IgD-negative memory B cell (primary cell): ENCODE data around the gene SNTG2. TPM values are rescaled to one million over a fixed set of nuclear protein-coding genes. Genes with fewer than 3 reads are reported as not detected.

ENCODE experiments used
- H3K27ac Mint-ChIP-seq, 3 donors: one replicate each; pipeline ENCODE4 v1.8.0; 2020 to 2022; ENCODE audit warnings: mild to moderate bottlenecking in 3 of 3, mixed read lengths in 3 of 3, moderate library complexity in 1 of 3
- H3K27me3 Mint-ChIP-seq: one replicate; pipeline ENCODE4 v1.8.0; 2021; ENCODE audit warnings: mixed read lengths
- H3K36me3 Mint-ChIP-seq: one replicate; pipeline ENCODE4 v1.8.0; 2020; ENCODE audit warnings: mild to moderate bottlenecking, mixed read lengths
- H3K4me1 Mint-ChIP-seq, 3 donors: one replicate each; pipeline ENCODE4 v1.8.0; 2020 to 2022; ENCODE audit warnings: mixed read lengths in 3 of 3, mild to moderate bottlenecking in 1 of 3
- H3K4me3 Mint-ChIP-seq, 4 donors: one replicate each; pipeline ENCODE4 v1.8.0; 2020 to 2022; ENCODE audit warnings: mild to moderate bottlenecking in 4 of 4, mixed read lengths in 4 of 4, moderate library complexity in 3 of 4
- H3K9me3 Mint-ChIP-seq, 3 donors: one replicate each; pipeline ENCODE4 v1.8.0; 2020 to 2021; ENCODE audit warnings: mixed read lengths in 3 of 3, mild to moderate bottlenecking in 1 of 3
- polyA plus RNA-seq: library from polyadenylated mRNA; unstranded; fragments of 300-500 nt; fragmentation: Illumina TruSeq; gene quantifications from one replicate; pipeline ENCODE4 v1.2.3, GENCODE V29; 2021

The SNTG2 gene
- polyA plus RNA-seq, 1 donor from 2014 or later = not detected

DNA sequence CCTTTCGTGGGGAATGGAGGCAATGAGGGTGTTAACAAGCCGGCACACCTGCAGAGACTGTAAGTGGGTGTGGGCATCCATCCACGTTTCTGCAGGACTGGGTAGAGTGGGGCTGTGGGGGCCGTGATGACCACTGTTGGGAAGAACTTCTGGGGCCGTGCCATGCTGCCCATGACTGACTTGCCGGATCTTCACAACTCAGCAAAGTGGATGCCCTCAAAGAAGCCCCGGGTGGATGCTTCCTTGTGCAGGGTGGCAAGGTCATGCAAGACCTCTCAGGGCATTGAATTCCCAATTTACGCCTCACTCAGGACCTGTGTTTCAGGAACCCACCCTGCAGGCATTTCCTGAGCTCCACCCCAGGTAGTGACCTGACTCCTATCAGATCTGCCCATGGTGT, 319.2 kb downstream of the SNTG2 start:
- H3K27me3 Mint-ChIP-seq = peaks cover 3% of the 10 kb centered on the region
- peaks cover 0 to 2% (median 0%) of the 10 kb centered on the region in 3 donors for H3K4me1 Mint-ChIP-seq
- H3K4me3 Mint-ChIP-seq = no peak overlapping the region
- no peaks in the 10 kb centered on the region for H3K36me3 Mint-ChIP-seq
- no peak overlapping the region for H3K27ac Mint-ChIP-seq
- H3K9me3 Mint-ChIP-seq = peaks cover 0 to 10% (median 5%) of the 10 kb centered on the region in 3 donors

DNA sequence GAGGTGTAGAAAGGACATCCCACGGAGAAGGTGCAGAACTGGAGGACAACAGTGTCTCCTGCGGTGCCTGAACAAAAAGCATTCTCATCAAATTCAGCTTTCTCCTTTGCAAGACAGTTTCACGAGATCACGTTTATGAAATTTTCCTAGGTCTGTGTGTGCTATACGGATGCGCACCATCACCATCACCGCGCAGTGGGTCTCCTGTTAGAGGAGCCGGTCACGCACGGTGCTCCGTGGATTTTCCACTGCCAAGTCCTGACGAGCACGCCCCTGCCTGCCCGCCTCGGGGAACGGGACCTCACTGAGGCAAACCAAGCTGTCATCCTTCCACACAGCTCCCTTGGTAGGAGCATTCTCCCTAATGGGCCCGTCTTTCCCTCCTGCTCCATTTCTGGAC, 322.2 kb downstream of the SNTG2 start:
- peaks cover 0 to 2% (median 0%) of the 10 kb centered on the region in 3 donors for H3K4me1 Mint-ChIP-seq
- H3K9me3 Mint-ChIP-seq = peaks cover 1 to 16% (median 9%) of the 10 kb centered on the region in 3 donors
- H3K4me3 Mint-ChIP-seq = no peak overlapping the region
- no peak overlapping the region for H3K27ac Mint-ChIP-seq
- H3K27me3 Mint-ChIP-seq = peaks cover 4% of the 10 kb centered on the region
- no peaks in the 10 kb centered on the region for H3K36me3 Mint-ChIP-seq

DNA sequence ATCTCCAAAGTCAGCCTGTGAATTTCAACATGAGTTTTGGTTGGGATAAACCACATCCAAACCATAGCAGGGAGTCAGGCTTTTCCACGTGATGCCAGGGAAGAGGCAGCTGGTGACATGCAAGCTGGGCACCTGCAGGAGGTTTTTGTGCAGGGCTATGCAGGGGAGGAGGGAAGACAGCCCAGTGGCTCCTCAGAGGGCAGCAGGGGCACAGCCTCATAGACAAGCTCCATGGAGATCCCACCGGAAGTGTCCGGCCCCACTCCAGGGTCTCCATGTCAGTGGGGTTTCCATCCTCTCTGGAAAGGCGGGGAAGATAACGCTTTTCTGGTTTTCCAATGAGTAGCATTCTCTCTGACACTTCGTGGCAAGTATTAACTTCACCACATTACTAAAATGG, 327.0 kb downstream of the SNTG2 start:
- peaks cover 1 to 16% (median 6%) of the 10 kb centered on the region in 3 donors for H3K9me3 Mint-ChIP-seq
- H3K36me3 Mint-ChIP-seq = no peaks in the 10 kb centered on the region
- H3K27ac Mint-ChIP-seq = no peak overlapping the region
- H3K4me3 Mint-ChIP-seq = no peak overlapping the region
- H3K4me1 Mint-ChIP-seq = no peaks in the 10 kb centered on the region
- peaks cover 1% of the 10 kb centered on the region for H3K27me3 Mint-ChIP-seq

DNA sequence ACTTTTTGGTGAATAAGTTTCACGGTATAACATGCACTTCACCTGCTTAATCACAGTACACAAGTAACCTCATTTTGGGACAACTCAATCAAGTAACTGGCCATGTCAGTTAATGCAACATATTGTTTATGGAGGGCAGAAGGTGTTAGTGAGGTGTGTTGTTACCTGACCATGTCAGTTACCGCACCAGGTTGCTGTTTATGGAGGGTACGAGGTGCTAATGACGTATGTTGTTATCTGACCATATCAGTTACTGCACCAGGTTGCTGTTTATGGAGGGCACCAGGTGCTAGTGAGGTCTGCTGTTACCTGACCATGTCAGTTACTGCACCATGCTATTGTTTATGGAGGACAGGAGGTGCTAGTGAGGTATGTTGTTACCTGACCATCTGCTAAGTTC, 327.5 kb downstream of the SNTG2 start:
- no peaks in the 10 kb centered on the region for H3K36me3 Mint-ChIP-seq
- H3K27ac Mint-ChIP-seq = no peak overlapping the region

DNA sequence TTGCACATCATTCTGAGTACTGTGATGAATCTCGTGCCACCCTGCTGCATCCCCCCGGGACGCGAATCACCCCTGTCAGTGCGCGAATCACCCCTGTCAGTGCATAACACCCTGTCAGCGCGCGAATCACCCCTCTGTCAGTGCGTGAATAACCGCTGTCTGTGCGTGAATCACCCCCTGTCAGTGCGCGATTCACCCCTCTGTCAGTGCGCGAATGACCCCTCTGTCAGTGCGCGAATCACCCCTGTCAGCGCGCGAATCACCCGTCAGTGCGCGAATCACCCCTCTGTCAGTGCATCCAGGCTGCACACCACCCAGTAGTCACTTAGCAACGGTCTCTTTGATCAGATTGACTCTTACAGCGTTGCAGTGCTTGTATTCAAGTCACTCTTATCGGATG, 328.2 kb downstream of the SNTG2 start:
- no peaks in the 10 kb centered on the region for H3K4me1 Mint-ChIP-seq
- no peak overlapping the region for H3K27ac Mint-ChIP-seq
- H3K9me3 Mint-ChIP-seq = peaks cover 1 to 14% (median 3%) of the 10 kb centered on the region in 3 donors
- H3K4me3 Mint-ChIP-seq = no peak overlapping the region
- H3K27me3 Mint-ChIP-seq = peaks cover 1% of the 10 kb centered on the region
- H3K36me3 Mint-ChIP-seq = no peaks in the 10 kb centered on the region

More for the DNA sequence above, 327.5 kb downstream of the SNTG2 start:
- Mint-ChIP-seq H3K27me3 (peaks cover 1% of the 10 kb centered on the region), H3K9me3 (peaks cover 1 to 16% (median 6%) of the 10 kb centered on the region in 3 donors), H3K4me1 (no peaks in the 10 kb centered on the region), H3K4me3 (no peak overlapping the region)

DNA sequence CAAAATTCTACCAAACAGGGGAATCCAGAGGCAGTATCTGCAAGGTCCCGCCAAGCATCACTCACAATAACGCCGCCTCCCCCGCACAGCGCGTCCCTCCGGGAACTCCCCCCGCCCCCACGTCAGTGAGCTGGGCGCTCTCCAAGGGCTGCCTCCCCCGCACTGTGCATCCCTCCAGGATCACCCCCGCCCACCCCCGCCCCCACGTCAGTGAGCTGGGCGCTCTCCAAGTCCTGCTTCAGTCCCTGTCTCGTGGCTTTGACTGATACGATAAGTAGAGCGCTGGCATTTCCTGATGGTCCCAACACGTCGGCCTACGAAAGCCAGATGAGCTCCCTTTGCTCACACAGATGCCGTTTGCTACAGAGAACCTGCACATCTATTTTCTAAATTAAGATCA, 331.9 kb downstream of the SNTG2 start:
- no peaks in the 10 kb centered on the region for H3K9me3 Mint-ChIP-seq
- no peaks in the 10 kb centered on the region for H3K27me3 Mint-ChIP-seq
- no peak overlapping the region for H3K27ac Mint-ChIP-seq
- no peaks in the 10 kb centered on the region for H3K4me1 Mint-ChIP-seq
- no peaks in the 10 kb centered on the region for H3K36me3 Mint-ChIP-seq
- H3K4me3 Mint-ChIP-seq = no peak overlapping the region

DNA sequence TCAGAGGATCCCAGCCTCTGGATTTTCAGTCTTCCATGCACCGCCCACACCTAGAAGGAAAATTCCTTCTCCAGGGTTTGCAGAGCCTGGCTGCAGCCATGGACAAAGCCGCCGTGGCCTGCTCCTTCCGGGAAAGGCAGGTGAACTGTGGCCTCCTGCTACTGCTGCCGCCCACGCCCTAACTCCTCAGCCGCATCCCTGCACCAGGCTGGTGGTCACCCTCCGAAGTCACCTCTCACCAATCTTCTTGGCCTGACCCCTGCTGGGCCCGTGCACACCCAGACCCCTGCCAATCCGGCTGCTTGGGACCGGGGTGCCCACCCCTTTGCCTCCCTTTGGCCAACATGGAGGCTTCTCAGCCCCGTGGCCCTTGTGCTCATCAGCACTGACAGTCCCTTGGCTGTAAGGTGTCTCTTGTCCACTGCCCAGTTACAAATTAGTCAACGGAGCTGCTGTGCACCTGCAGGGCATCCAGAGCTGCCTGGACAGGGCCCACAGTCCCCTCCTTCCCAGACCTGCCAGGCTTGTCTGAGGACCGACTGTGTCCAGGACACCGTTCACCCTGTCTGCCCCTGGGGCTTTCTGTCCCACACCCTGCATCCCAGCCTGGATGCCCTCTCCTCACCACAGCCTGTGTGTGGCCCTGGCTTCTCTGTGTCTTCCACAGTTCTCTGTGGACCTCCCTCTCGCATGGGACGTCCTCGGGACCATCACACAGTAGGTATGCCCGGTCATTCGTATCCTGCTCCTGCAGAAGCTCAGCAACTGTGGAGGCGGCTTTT, 332.6 kb downstream of the SNTG2 start:
- Mint-ChIP-seq H3K4me3 (no peak overlapping the region), H3K9me3 (no peaks in the 10 kb centered on the region), H3K27ac (peak overlapping the region in 1 of 3 donors; percentile 57), H3K36me3 (no peaks in the 10 kb centered on the region), H3K27me3 (no peaks in the 10 kb centered on the region), H3K4me1 (no peaks in the 10 kb centered on the region)

DNA sequence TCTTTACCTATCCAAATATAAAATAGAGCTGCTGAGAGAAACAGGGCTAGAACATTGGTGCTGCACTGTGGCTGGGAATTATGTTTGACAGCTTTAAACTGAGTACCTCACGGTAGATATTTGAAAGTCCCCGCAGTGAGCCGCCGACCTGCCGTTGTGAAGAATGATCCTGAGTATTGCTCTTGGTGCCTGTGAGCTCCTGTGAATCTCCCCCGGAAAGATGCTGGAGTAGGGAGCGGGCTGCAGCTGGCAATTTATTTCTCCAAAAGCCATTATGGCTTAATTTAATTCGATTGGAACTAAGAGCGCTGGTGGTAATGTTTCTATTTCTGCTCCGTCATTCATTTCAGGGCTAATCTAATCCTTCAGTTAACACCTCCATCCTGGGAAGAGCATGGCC, 333.2 kb downstream of the SNTG2 start:
- Mint-ChIP-seq H3K27ac (peak overlapping the region in 1 of 3 donors; percentile 57), H3K9me3 (peaks cover 0 to 1% (median 0%) of the 10 kb centered on the region in 3 donors), H3K36me3 (no peaks in the 10 kb centered on the region), H3K4me1 (no peaks in the 10 kb centered on the region), H3K27me3 (no peaks in the 10 kb centered on the region), H3K4me3 (no peak overlapping the region)

DNA sequence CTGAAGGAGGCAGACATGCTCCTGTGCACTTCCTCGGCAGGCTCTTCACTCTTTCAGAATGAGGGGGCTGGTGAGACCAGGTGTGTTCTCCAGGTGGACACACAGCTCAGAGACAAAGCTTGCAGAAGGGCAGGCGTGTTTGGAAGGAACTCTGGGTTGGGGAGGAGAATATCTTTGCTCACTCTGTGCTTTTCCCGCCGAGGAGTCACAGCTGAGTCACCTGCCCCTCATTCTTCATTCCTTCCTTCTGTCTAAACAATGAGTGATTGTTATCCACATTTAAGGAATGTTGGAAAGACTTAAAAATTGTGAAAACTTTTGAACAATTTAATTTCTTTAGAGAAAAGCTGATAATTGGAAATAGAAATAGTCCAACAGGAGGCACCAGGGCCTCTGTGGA, 336.3 kb downstream of the SNTG2 start:
- no peaks in the 10 kb centered on the region for H3K4me1 Mint-ChIP-seq
- H3K27me3 Mint-ChIP-seq = no peaks in the 10 kb centered on the region
- H3K9me3 Mint-ChIP-seq = peaks cover 0 to 4% (median 1%) of the 10 kb centered on the region in 3 donors
- no peak overlapping the region for H3K4me3 Mint-ChIP-seq
- H3K27ac Mint-ChIP-seq = no peak overlapping the region
- no peaks in the 10 kb centered on the region for H3K36me3 Mint-ChIP-seq

DNA sequence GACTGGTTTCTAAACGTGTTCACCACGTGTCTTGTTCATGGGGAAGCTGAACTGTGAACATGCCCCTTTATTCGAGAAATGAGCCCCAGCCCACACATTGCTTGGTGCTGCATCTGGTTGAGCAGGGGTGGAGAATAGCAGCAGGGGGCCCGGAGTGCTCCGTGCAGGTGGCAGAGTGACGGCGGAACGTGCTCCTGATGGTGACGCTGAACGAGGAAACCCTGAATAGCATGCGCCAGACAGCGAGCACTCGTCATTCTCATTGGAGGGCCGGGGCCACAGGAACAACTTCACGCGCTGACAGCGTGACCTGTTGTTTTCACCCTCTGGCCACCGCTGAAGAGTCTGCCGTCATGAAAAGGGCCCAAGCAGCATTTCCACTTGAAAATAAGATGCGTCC, 336.8 kb downstream of the SNTG2 start:
- H3K36me3 Mint-ChIP-seq = no peaks in the 10 kb centered on the region
- H3K4me3 Mint-ChIP-seq = no peak overlapping the region
- H3K4me1 Mint-ChIP-seq = no peaks in the 10 kb centered on the region
- no peaks in the 10 kb centered on the region for H3K27me3 Mint-ChIP-seq
- peaks cover 0 to 5% (median 1%) of the 10 kb centered on the region in 3 donors for H3K9me3 Mint-ChIP-seq
- no peak overlapping the region for H3K27ac Mint-ChIP-seq

DNA sequence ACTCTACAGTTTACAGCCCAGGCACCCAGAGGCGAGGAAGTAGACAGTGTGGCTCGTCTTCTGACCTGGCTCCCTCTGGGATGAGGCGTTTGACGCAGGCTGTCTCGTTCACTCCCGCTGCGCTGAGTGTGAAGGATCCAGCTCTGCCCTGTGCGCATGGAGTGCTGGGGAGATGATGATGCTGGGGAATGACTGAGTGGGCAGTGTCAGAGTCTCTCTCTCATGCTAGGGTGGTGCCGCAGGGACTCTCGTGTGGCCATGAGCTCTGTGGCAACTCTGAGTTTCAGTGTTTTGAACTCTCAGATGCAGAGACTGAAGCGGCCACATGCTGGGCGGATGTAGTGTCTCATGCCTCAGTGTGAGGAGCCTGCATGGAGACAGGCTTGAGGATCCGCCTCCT, 344.3 kb downstream of the SNTG2 start:
- Mint-ChIP-seq H3K4me1 (no peaks in the 10 kb centered on the region), H3K4me3 (no peak overlapping the region), H3K27ac (no peak overlapping the region), H3K27me3 (no peaks in the 10 kb centered on the region), H3K9me3 (peaks cover 0 to 9% (median 0%) of the 10 kb centered on the region in 3 donors), H3K36me3 (no peaks in the 10 kb centered on the region)

DNA sequence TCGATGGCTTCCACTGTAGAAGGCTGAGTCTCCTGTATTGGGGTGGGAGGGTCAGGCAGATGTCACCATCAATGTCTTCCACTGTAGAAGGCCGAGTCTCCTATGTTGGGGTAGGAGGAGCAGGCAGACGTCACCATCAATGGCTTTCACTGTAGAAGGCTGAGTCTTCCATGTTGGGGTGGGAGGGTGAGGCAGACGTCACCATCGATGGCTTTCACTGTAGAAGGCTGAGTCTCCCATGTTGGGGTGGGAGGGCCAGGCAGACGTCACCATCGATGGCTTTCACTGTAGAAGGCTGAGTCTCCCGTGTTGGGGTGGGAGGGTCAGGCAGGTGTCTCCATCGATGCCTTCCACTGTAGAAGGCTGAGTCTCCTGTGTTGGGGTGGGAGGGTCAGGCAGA, 345.1 kb downstream of the SNTG2 start:
- H3K27ac Mint-ChIP-seq = no peak overlapping the region
- peak overlapping the region in 1 of 4 donors; percentile 9 for H3K4me3 Mint-ChIP-seq
- H3K27me3 Mint-ChIP-seq = peaks cover 2% of the 10 kb centered on the region
- no peaks in the 10 kb centered on the region for H3K36me3 Mint-ChIP-seq
- peaks cover 0 to 7% (median 0%) of the 10 kb centered on the region in 3 donors for H3K9me3 Mint-ChIP-seq
- H3K4me1 Mint-ChIP-seq = no peaks in the 10 kb centered on the region

DNA sequence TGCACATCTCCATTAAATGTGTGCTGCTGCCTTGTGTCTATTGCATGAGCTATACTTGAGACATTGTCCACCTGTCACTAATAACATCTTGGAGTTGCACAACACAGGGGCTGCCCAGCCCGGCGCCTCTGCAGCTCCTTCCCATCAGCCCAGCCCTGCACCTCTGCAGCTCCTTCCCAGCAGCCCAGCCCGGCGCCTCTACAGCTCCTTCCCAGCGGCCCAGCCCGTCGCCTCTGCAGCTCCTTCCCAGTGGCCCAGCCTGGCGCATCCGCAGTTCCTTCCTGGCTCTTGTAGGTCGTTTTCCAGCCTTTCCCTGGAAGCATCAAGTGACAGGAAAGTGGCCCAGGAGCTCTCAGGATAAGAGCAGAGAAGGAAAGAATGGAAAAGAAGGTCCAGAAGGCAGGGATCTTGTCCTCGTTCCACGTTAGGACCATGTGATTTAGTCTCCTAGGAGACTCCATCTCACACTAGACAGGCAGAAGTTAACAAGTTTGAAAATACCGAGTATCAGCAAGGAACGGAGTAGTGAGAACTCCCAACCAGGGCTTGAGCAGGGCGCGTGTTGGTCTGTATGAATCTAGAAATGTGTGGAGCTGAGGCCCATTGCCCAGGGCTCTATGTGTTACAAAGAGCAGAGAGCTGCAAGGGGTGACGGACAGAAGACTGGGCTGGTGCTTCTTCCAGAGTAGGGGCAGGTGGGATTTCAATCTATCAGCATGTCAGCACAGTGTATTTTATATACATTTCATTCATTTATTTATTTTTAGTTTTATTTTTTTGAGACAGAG, 346.9 kb downstream of the SNTG2 start:
- peaks cover 0 to 4% (median 1%) of the 10 kb centered on the region in 3 donors for H3K9me3 Mint-ChIP-seq
- H3K27ac Mint-ChIP-seq = no peak overlapping the region
- H3K4me3 Mint-ChIP-seq = no peak overlapping the region
- H3K36me3 Mint-ChIP-seq = no peaks in the 10 kb centered on the region
- H3K27me3 Mint-ChIP-seq = peaks cover 2% of the 10 kb centered on the region
- peaks cover 0 to 2% (median 0%) of the 10 kb centered on the region in 3 donors for H3K4me1 Mint-ChIP-seq

DNA sequence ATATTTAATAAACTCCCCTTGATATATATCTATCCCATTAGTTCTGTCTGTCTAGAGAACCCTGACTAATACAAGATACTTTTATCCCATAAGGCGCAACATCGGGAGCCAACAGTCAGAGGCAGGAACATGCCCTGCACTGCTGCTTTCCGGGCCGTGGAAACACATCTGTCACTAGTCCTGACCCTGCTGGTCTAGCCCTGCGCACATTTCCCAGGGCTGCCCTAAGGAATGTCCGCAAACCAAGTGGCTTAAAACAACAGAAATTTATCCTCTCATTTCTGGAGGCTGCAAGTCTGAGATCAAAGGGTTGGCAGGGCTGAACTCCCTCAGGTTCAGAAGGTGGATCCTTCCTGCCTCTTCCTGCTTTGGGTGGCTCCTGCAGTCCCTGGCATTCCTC, 348.4 kb downstream of the SNTG2 start:
- Mint-ChIP-seq H3K4me1 (peaks cover 0 to 5% (median 2%) of the 10 kb centered on the region in 3 donors), H3K27me3 (peaks cover 2% of the 10 kb centered on the region), H3K27ac (no peak overlapping the region), H3K9me3 (peaks cover 0 to 4% (median 0%) of the 10 kb centered on the region in 3 donors), H3K36me3 (no peaks in the 10 kb centered on the region), H3K4me3 (no peak overlapping the region)

DNA sequence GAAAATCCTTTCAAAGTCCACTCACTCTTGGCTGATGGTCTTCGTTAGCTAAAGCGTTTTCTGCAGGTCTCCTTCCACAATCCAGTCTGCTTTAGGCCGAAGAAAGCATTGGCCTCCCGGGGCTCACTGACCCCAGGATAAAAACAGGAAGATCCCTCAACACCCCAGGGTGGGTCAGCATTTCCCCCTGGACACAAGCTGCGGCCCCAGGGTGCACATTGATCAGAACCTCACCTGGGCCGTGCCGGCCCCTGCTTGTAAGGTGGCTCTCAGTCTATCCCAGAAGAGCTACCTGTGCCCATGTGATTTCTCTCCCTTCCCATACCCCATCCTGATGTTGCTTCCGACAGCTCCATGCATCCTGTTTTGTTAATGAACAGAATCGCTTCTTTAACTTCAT, 349.6 kb downstream of the SNTG2 start:
- H3K27ac Mint-ChIP-seq = no peak overlapping the region
- H3K4me1 Mint-ChIP-seq = peaks cover 2 to 5% (median 2%) of the 10 kb centered on the region in 3 donors
- no peak overlapping the region for H3K4me3 Mint-ChIP-seq
- no peaks in the 10 kb centered on the region for H3K36me3 Mint-ChIP-seq
- peaks cover 0 to 4% (median 0%) of the 10 kb centered on the region in 3 donors for H3K9me3 Mint-ChIP-seq
- peaks cover 2% of the 10 kb centered on the region for H3K27me3 Mint-ChIP-seq
